B cell (primary cell): Measurements from ENCODE around the gene SLC24A4. TPM values are rescaled to one million over a fixed set of nuclear protein-coding genes. Genes with fewer than 3 reads are reported as not detected.

Source experiments
- ATAC-seq: fragments of 200-7000 bp; cut with Tn5 transposase; one replicate; pipeline ENCODE4 v1.10.0; 2021; ENCODE audit warnings: low read depth, mild to moderate bottlenecking, moderate number of reproducible peaks, moderate library complexity
- CTCF ChIA-PET: fragments of 350-600 bp; sonication (Branson Sonifier 250); formaldehyde crosslinking; loops from one replicate; lab custom pipeline; 2021; ENCODE audit warnings: antibody characterized with exemption, inconsistent platforms; lab: Charles Lee
- POLR2A ChIA-PET: fragments of 350-600 bp; sonication (Branson Sonifier 250); formaldehyde crosslinking; loops from one replicate; lab custom pipeline; 2021; ENCODE audit warnings: antibody characterized with exemption; lab: Charles Lee
- DNase-seq: peaks from one replicate; pipeline ENCODE4 v3.0.0; 2013
- H2AFZ ChIP-seq: 2 replicates; pipeline ENCODE4 v1.6.1; 2012; ENCODE audit warnings: mild to moderate bottlenecking, low read depth, low read length; ENCODE audit not compliant: insufficient read depth, poor library complexity, severe bottlenecking
- H3K27ac ChIP-seq, 2 donors: 1 replicate in 1 of 2; 2 replicates in 1 of 2; pipeline ENCODE4 v1.5.1; 2012 to 2013; ENCODE audit warnings: low read length in 2 of 2, mild to moderate bottlenecking in 2 of 2, moderate library complexity in 1 of 2
- H3K27me3 ChIP-seq, 4 experiments: fragments of 200-600 bp in 1 of 4; sonication (generic) in 1 of 4; replicated peaks in 1 of 4; 1 replicate in 2 of 4; 2 replicates in 2 of 4; pipeline versions ENCODE4 v1.6.1 to v1.7.0; 2013 to 2016; ENCODE audit warnings: low read length in 3 of 4, mild to moderate bottlenecking in 2 of 4, mixed read lengths in 1 of 4, moderate library complexity in 1 of 4; ENCODE audit not compliant: insufficient read depth in 4 of 4, control insufficient read depth in 3 of 4; ENCODE audit errors: control extremely low read depth in 1 of 4
- H3K36me3 ChIP-seq, 2 experiments: replicated peaks in 1 of 2; 1 replicate in 1 of 2; 2 replicates in 1 of 2; pipeline versions ENCODE4 v1.6.1 to v1.7.1; 2013; ENCODE audit warnings: low read length in 1 of 2; ENCODE audit not compliant: insufficient read depth in 2 of 2, control insufficient read depth in 1 of 2; ENCODE audit errors: control extremely low read depth in 1 of 2, extremely low read depth in 1 of 2
- H3K4me1 ChIP-seq, 2 donors: fragments of 200-600 bp in 1 of 2; sonication (generic) in 1 of 2; 1 replicate in 1 of 2; 2 replicates in 1 of 2; pipeline versions ENCODE4 v1.5.1 to v1.6.1; 2013 to 2017; ENCODE audit warnings: low read length in 2 of 2; ENCODE audit not compliant: control insufficient read depth in 2 of 2, insufficient read depth in 2 of 2
- H3K4me2 ChIP-seq: replicated peaks from 2 replicates; pipeline ENCODE3; 2012; ENCODE audit warnings: mild to moderate bottlenecking, low read depth, low read length; ENCODE audit not compliant: poor library complexity, severe bottlenecking
- H3K4me3 ChIP-seq, 5 experiments: fragments of 200-600 bp in 1 of 5; sonication (generic) in 1 of 5; 1 replicate in 3 of 5; 2 replicates in 2 of 5; pipeline versions ENCODE4 v1.5.1 to v1.7.0; 2011 to 2016; ENCODE audit warnings: low read length in 4 of 5, mild to moderate bottlenecking in 4 of 5, low read depth in 2 of 5, control low read depth in 1 of 5, moderate library complexity in 1 of 5; ENCODE audit not compliant: insufficient read depth in 1 of 5; ENCODE audit errors: control extremely low read depth in 1 of 5, extremely low read depth in 1 of 5
- H3K79me2 ChIP-seq: fragments of 200-600 bp; sonication (generic); one replicate; pipeline ENCODE4 v1.6.0; 2016; ENCODE audit warnings: low read length; ENCODE audit not compliant: control insufficient read depth, insufficient read depth
- H3K9ac ChIP-seq: fragments of 200-600 bp; sonication (generic); 2 replicates; pipeline ENCODE4 v1.6.1; 2017; ENCODE audit warnings: mild to moderate bottlenecking, low read length, moderate library complexity
- H3K9me3 ChIP-seq, 3 donors: one replicate each; pipeline versions ENCODE4 v1.6.1 to v1.7.1; 2013; ENCODE audit warnings: low read length in 2 of 3; ENCODE audit not compliant: control insufficient read depth in 2 of 3, insufficient read depth in 1 of 3; ENCODE audit errors: control extremely low read depth in 1 of 3
- H4K20me1 ChIP-seq: 2 replicates; pipeline ENCODE4 v1.6.0; 2012; ENCODE audit warnings: mild to moderate bottlenecking, low read length; ENCODE audit not compliant: insufficient read depth, control insufficient read depth, poor library complexity, severe bottlenecking
- H3K27ac Mint-ChIP-seq: one replicate; pipeline ENCODE4 v1.8.0; 2021; ENCODE audit warnings: mixed read lengths
- H3K27me3 Mint-ChIP-seq: one replicate; pipeline ENCODE4 v1.8.0; 2021; ENCODE audit warnings: mixed read lengths
- H3K4me1 Mint-ChIP-seq: one replicate; pipeline ENCODE4 v1.8.0; 2021; ENCODE audit warnings: mixed read lengths
- H3K4me3 Mint-ChIP-seq: one replicate; pipeline ENCODE4 v1.8.0; 2021; ENCODE audit warnings: mixed read lengths
- H3K9me3 Mint-ChIP-seq: one replicate; pipeline ENCODE4 v1.8.0; 2022; ENCODE audit warnings: mixed read lengths; ENCODE audit not compliant: insufficient read depth
- CTCF ChIP-seq: fragments of 200-600 bp; IDR thresholded peaks from one replicate; pipeline ENCODE4 v1.8.0; 2022; ENCODE audit warnings: antibody characterized with exemption, mild to moderate bottlenecking
- EZH2 ChIP-seq: IDR thresholded peaks from 2 replicates; pipeline ENCODE4 v1.6.1; 2012; ENCODE audit warnings: borderline replicate concordance, low read depth, mild to moderate bottlenecking, moderate library complexity, low read length; ENCODE audit not compliant: insufficient read depth, poor library complexity, severe bottlenecking
- WGBS: methylation state at CpG from one replicate; pipeline ENCODE4 v1.1.5; 2013; ENCODE audit warnings: missing lambda C conversion rate; ENCODE audit not compliant: insufficient coverage; 5-methylcytosine and 5-hydroxymethylcytosine counted together
- intact Hi-C: fragments of 100-400 bp; cut with micrococcal nuclease; formaldehyde crosslinking; loops from one replicate; pipeline ENCODE4 v1.10.0; 2022
- polyA plus RNA-seq: library from polyadenylated mRNA; depleted of rRNA; stranded (reverse); fragments of >200 nt; gene quantifications from 2 replicates; pipeline ENCODE4 v1.2.3, GENCODE V29; 2012
- total RNA-seq, 2 donors: library from RNA; stranded (reverse); fragments of 120-200 nt in 1 of 2; gene quantifications; 1 replicate in 1 of 2; 2 replicates in 1 of 2; pipeline versions ENCODE4 v1.2.3 to v1.2.4, GENCODE V29; 2013 to 2022

Gene SLC24A4
- total and polyA plus RNA-seq, 2 donors (not counting 1 experiment from before 2014, with no cell fraction given): 0.19 TPM; not detected in 1

GRCh38 chr14:92308716-92309115, 14.2 kb upstream of the SLC24A4 start:
- no peak overlapping the region for H2AFZ ChIP-seq
- H3K9ac ChIP-seq: no peak overlapping the region
- H3K4me2 ChIP-seq: no peak overlapping the region
- H3K79me2 ChIP-seq: no peaks in the 10 kb centered on the region
- Mint-ChIP-seq H3K27ac (no peak overlapping the region), H3K4me3 (no peak overlapping the region), H3K4me1 (no peaks in the 10 kb centered on the region), H3K9me3 (peaks cover 3% of the 10 kb centered on the region), H3K27me3 (peaks cover 16% of the 10 kb centered on the region)
- H4K20me1 ChIP-seq: no peaks in the 10 kb centered on the region
- H3K27me3 ChIP-seq: peaks cover 0 to 10% (median 2%) of the 10 kb centered on the region in 4 experiments
- ChIA-PET CTCF (no interaction called here), POLR2A (no interaction called here)
- no peak for TF ChIP-seq EZH2
- TF ChIP-seq CTCF: no peak
- intact Hi-C loops: no loop called here
- no peaks in the 10 kb centered on the region for H3K36me3 ChIP-seq
- H3K9me3 ChIP-seq: peaks cover 0 to 14% (median 0%) of the 10 kb centered on the region in 3 donors
- H3K4me3 ChIP-seq: no peak overlapping the region
- no peaks in the 10 kb centered on the region for H3K4me1 ChIP-seq
- DNase-seq (no peak), ATAC-seq (no peak)
- WGBS: 88% methylated on average over 4 of the region's 8 CpGs
- H3K27ac ChIP-seq: no peak overlapping the region

- Histone ChIP-seq H3K36me3 (no peaks in the 10 kb centered on the region), H3K9ac (no peak overlapping the region), H3K4me1 (no peaks in the 10 kb centered on the region), H3K27me3 (peaks cover 0 to 12% (median 2%) of the 10 kb centered on the region in 4 experiments), H3K27ac (no peak overlapping the region), H3K4me2 (no peak overlapping the region), H4K20me1 (no peaks in the 10 kb centered on the region), H2AFZ (no peak overlapping the region), H3K4me3 (no peak overlapping the region), H3K79me2 (no peaks in the 10 kb centered on the region), H3K9me3 (peaks cover 0 to 14% (median 0%) of the 10 kb centered on the region in 3 donors)
- Mint-ChIP-seq H3K27ac (no peak overlapping the region), H3K9me3 (peaks cover 3% of the 10 kb centered on the region), H3K4me1 (no peaks in the 10 kb centered on the region), H3K27me3 (peaks cover 16% of the 10 kb centered on the region), H3K4me3 (no peak overlapping the region)
- intact Hi-C loops: no loop called here
- ChIA-PET CTCF (no interaction called here), POLR2A (no interaction called here)
- ATAC-seq (no peak), DNase-seq (no peak)
- TF ChIP-seq CTCF: no peak
- no peak for TF ChIP-seq EZH2
- 90% methylated on average over 2 of the region's 7 CpGs for WGBS
These were observed 12.9 kb upstream of the SLC24A4 start for GRCh38 chr14:92309968-92310530.
